GM12892 (cell line): Measurements from ENCODE around the gene DTD2.

ENCODE experiments used
- POLR2A ChIP-seq: IDR thresholded peaks from 2 replicates; pipeline ENCODE4 v1.6.1; 2011; ENCODE audit warnings: low read depth, low read length, control low read depth
- POLR2AphosphoS5 ChIP-seq: IDR thresholded peaks from 2 replicates; pipeline ENCODE4 v1.6.1; 2011; ENCODE audit warnings: low read depth, low read length, control low read depth
- TAF1 ChIP-seq: IDR thresholded peaks from 2 replicates; pipeline ENCODE4 v1.6.1; 2011; ENCODE audit warnings: low read depth, mild to moderate bottlenecking, control low read depth, low read length, borderline replicate concordance

- TF ChIP-seq POLR2A: no peak
- no peak for TF ChIP-seq TAF1
- no peak for TF ChIP-seq POLR2AphosphoS5
Observed at GRCh38 chr14:31487886-31488285, 30.6 kb upstream of the DTD2 start, which contains the start of gene GPR33.
